Measurements from ENCODE around the gene RAB14.

Gene RAB14

DNA sequence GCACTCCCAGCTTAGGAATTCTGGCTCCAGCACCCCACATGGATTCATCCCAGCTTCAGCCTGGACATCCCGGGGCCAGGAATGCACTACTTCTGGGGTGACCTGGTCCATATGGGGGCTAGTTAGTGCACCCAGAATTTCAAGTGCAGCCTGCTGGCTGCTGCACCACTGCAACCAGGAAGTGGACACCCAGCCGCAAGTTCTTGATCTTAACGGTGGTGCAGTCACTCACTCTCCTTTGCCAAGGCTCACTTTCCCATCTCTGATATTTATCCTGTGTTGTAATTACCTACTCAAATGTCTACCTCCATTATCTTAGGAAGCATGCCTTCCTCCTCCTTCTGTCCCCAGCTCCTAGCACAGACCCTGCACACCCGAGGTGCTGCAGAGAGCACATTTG lies 26.2 kb upstream of the RAB14 start:
- ATAC-seq (no peak), DNase-seq (ENCODE audit: low spot score in 2 of 2) (no peak)
- Mint-ChIP-seq H3K9me3 (no peaks in the 10 kb centered on the region), H3K27ac (no peak overlapping the region), H3K4me3 (no peak overlapping the region), H3K4me1 (peaks cover 4% of the 10 kb centered on the region), H3K36me3 (peaks cover 11% of the 10 kb centered on the region)

DNA sequence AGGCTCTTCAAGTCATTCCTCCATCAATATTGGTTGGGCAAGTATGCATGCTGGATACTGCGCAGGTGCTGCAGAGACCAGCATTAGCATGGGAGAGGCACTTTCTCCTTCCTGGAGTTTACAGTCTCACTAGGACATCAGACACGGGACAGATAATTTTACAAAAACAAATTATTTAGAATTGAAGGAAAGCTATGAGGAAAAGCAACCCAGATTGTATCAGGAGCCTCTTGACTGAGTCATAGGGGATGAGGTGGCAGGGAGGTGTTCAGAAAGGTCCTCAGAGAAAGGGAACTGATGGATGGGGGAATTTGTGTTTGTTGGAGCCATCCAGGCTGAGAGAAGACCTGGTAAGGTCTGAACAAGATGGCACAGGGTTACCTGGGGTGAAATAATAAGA lies 24.5 kb upstream of the RAB14 start:
- no peaks in the 10 kb centered on the region for H3K9me3 Mint-ChIP-seq
- no peak for ATAC-seq
- DNase-seq (ENCODE audit: low spot score in 2 of 2), result no peak
- peaks cover 8% of the 10 kb centered on the region for H3K4me1 Mint-ChIP-seq
- no peak overlapping the region for H3K4me3 Mint-ChIP-seq
- H3K27ac Mint-ChIP-seq, result no peak overlapping the region
- H3K36me3 Mint-ChIP-seq, result peaks cover 3% of the 10 kb centered on the region

DNA sequence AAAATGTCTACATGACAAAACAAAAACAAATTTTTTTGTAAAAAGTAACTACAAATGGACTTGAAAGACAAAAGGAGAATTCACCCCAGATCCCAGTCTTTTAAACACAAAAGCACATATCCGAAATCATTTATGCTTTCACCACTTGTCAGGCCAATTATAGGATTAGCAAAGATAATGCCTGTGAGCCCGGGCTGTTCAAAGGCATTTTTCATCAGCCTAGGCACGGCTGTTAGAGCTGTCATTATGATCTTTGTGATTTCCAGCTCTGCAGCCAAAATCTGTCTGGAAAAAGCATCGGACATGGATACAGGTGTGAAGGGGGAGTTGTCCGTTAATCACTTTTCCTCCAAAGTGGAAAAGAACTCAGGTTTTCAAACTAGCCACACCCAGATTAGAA lies 23.6 kb upstream of the RAB14 start:
- no peaks in the 10 kb centered on the region for H3K9me3 Mint-ChIP-seq
- H3K4me1 Mint-ChIP-seq, result peaks cover 10% of the 10 kb centered on the region
- H3K27ac Mint-ChIP-seq, result no peak overlapping the region
- ATAC-seq (no peak), DNase-seq (ENCODE audit: low spot score in 2 of 2) (no peak)
- no peak overlapping the region for H3K4me3 Mint-ChIP-seq
- no peaks in the 10 kb centered on the region for H3K36me3 Mint-ChIP-seq

DNA sequence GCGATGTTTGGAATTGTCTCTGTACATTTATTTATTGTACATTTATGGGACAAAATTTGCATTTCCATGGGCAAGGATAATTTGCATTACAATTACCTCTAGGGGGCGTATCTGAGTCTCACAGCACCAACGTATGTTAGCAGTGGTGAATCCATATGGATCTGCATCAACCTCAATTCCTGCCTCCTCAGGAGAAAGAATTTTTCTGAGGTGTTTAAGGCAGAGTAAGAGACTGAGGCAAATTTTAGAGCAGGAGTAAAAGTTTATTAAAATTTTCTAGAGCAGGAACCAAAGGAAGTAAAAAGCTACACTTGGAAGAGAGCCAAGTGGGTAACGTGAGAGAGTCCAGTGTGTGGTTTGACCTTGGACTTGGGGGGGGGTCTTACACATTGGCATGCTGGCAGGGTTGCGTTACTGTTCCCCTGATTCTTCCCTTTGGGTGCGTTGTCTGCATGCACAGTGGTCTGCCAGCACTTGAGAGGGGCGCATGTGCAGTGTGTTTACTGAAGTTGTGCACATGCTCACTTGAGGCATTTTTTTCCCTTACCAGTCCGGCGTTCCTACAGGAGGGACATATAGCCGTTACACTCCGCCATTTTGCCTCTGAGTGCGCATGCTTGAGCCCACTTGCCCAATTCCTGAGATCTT lies 21.0 kb upstream of the RAB14 start:
- DNase-seq (ENCODE audit: low spot score in 2 of 2) (no peak), ATAC-seq (no peak)
- H3K36me3 Mint-ChIP-seq, result no peaks in the 10 kb centered on the region
- H3K4me1 Mint-ChIP-seq, result peaks cover 22% of the 10 kb centered on the region
- H3K4me3 Mint-ChIP-seq, result no peak overlapping the region
- H3K27ac Mint-ChIP-seq, result no peak overlapping the region
- H3K9me3 Mint-ChIP-seq, result no peaks in the 10 kb centered on the region

DNA sequence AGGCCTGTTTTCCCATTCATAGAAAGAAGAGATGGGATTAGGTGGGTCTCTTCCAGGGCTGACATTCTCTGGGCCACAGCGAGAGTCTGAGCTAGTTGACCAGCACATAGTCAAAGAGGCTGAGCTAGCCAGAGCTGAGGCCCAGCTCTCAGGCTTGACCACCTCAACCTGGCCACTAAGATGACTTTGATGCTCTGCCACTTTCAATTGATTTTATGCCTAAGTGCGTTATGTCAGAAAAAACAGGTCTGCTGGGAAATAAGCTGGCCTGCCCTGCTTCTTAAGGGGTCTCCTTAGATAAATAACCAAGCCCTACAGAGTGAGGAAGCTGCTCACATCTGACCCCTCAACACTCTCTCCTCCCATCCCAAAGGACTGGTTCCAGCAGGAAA lies 20.0 kb upstream of the RAB14 start:
- Mint-ChIP-seq H3K27ac (no peak overlapping the region), H3K36me3 (peaks cover under 1% of the 10 kb centered on the region), H3K9me3 (no peaks in the 10 kb centered on the region), H3K4me1 (peaks cover 24% of the 10 kb centered on the region), H3K4me3 (no peak overlapping the region)
- no peak for DNase-seq (ENCODE audit: low spot score in 2 of 2)
- no peak for ATAC-seq

DNA sequence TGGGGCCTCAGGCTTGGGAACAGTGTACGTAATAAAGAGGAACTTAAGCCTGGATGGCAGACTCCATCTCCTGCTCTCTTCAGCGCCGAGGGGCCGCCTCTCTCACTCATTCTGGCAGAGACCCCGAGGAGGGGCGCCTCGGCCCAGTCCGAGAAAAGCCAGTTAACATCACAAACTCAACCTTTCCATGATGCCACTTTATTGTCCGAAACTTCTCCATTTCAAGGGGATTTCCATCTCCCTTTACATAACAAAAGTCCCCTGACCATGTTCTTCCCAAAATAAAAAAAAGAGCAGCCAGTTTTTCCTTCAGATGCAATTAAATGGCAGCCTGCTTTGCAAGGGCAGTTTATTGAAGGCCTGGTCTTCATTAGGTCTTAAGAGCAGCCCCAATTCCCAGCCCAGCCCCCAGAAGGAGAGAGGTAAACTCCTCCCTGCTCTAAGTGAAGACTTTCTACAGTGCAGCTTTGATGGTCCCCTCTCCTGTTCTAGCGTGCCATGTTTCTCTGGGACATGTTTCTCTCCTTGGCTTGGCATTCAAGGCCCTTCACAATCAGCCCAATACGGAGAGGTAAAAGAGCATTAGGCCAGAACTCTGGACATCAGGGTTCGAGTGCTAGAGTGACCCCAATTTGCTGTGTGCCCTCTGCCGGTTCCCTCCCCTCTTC lies 19.5 kb upstream of the RAB14 start:
- DNase-seq (ENCODE audit: low spot score in 2 of 2), result no peak
- Mint-ChIP-seq H3K27ac (no peak overlapping the region), H3K9me3 (no peaks in the 10 kb centered on the region), H3K4me1 (peaks cover 24% of the 10 kb centered on the region), H3K4me3 (no peak overlapping the region), H3K36me3 (peaks cover 6% of the 10 kb centered on the region)
- no peak for ATAC-seq

DNA sequence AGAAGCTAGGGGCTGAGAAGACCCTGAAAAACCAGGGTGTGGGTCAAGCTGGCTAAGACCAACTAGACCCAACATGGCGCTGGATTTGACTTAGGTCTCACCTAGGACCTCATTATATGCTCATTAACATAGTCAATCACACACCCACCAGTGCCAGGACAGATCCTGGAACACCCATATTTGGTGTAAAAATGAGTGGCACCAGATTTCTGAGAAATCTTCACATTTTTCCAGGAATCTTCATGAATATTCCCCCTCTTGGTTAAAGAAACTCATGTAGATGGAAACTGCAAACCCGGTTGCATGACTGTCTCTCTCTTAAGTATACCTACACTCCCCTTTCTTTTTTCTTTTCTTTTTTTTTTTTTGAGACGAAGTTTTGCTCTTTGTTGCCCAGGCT lies 17.9 kb upstream of the RAB14 start:
- DNase-seq (ENCODE audit: low spot score in 2 of 2), result no peak
- Mint-ChIP-seq H3K9me3 (no peaks in the 10 kb centered on the region), H3K27ac (no peak overlapping the region), H3K4me3 (no peak overlapping the region), H3K4me1 (peaks cover 24% of the 10 kb centered on the region), H3K36me3 (peaks cover 6% of the 10 kb centered on the region)
- ATAC-seq, result no peak

DNA sequence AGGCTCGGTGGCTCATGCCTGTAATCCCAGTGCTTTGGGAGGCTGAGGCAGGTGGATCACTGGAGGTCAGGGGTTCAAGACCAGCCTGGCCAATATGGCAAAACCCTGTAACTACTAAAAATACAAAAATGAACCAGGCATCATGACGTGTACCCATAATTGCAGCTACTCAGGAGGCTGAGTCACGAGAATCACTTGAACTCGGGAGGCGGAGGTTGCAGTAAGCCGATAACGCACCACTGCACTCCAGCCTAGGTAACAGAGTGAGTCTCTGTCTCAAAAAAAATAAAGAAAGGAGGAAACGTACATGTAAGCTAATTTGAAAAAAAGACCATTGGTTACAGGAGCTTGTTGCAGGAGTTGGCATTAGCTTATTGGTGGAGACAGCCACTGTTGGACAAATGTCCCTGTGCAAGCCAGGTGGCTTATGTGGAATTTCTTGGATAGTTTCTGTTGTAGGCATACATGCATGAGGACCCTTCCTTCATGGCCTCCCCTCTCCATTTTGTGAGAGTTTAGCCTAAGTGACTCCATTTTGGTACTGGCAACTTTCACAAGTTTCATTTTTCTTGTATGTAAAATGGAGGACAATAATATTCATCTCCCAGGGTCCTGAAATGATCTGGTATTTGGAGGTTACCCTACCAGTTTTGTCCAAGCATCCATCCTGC lies 16.8 kb upstream of the RAB14 start:
- Mint-ChIP-seq H3K9me3 (no peaks in the 10 kb centered on the region), H3K4me1 (peaks cover 24% of the 10 kb centered on the region), H3K36me3 (peaks cover 6% of the 10 kb centered on the region), H3K27ac (no peak overlapping the region), H3K4me3 (no peak overlapping the region)
- no peak for ATAC-seq
- DNase-seq (ENCODE audit: low spot score in 2 of 2), result no peak

DNA sequence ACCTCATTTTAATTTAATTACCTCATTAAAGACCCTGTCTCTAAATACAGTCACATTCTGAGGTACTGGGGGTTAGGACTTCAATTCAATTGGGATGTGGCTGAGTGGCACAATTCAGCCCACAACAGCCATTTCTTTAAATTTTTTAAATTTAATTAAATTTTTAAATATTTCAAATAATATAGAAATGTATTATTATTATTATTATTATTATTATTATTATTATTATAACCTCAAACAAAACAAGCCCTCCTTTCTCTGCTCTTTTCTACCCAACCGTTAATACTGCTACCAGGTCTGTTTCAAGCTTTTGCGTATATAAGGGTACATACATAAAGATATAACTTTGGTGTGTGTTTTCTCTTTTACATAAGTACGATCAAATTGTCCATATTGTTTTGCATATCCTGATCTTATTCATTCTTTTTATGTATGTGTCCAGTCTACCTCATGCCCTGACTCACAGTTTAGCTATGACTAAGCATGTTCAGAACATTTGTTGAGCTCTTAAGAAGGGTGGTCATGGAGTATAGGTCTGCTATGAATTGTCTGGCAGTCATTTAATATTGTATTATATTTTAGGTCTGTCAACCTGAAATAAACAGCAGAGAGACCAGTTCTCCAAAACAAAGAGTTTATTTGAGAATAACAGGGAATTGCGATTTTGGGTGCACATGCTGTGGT lies 16.1 kb upstream of the RAB14 start:
- DNase-seq (ENCODE audit: low spot score in 2 of 2) (no peak), ATAC-seq (peak; percentile 97)
- Mint-ChIP-seq H3K4me3 (no peak overlapping the region), H3K9me3 (no peaks in the 10 kb centered on the region), H3K4me1 (peaks cover 20% of the 10 kb centered on the region), H3K27ac (no peak overlapping the region), H3K36me3 (peaks cover 6% of the 10 kb centered on the region)

DNA sequence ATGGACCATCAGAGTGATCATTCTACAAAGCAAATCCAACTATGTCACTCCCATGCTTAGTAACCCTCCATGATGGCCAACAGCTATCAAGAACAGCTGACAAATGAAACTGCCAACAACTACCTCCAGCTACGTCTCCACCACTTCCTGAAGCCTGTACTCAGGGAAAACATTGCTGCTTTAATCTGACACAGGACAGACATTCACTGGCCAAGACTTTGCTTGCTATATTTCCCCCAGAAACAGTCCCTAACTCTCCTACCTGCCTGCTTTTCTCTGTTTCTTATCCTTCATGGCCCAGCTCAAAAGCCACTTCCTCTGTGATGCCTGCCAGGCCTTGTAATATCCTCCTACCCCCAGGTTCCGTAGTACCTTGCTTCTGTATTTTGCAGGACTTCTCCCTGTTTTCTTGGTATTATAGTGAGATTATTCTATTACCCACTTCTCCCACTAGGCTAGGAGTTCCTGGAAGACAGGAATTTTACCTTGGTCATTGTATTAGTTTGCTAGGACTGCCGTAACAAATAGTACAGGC lies 14.7 kb upstream of the RAB14 start:
- Mint-ChIP-seq H3K36me3 (peaks cover 6% of the 10 kb centered on the region), H3K27ac (no peak overlapping the region), H3K4me3 (no peak overlapping the region), H3K9me3 (no peaks in the 10 kb centered on the region), H3K4me1 (peaks cover 17% of the 10 kb centered on the region)
- peak in 1 of 2 donors; percentile 40 for DNase-seq (ENCODE audit: low spot score in 2 of 2)
- ATAC-seq, result no peak

DNA sequence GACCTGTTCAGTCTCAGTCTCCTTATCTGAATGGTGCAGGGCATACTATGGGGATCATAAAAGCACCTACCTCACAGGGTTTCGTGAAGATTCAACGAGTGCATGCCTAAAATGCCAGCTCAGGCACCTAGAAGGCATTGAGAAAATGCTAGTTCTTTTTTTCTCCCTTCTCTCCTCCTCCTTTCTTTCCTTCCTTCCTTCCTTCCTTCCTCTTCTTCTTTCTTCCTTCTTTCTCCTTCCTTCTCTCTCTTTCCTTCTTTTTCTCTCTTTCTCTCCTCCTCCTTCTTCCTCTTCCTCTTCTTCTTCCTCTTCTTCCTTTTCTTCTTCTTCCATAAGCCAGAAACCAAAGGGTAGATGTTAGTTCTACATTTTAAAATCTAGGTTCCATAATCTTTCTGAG lies 12.3 kb upstream of the RAB14 start:
- Mint-ChIP-seq H3K4me3 (no peak overlapping the region), H3K4me1 (peaks cover 9% of the 10 kb centered on the region), H3K9me3 (no peaks in the 10 kb centered on the region), H3K27ac (peak overlapping the region; percentile 1), H3K36me3 (peaks cover 6% of the 10 kb centered on the region)
- ATAC-seq (no peak), DNase-seq (ENCODE audit: low spot score in 2 of 2) (no peak)

DNA sequence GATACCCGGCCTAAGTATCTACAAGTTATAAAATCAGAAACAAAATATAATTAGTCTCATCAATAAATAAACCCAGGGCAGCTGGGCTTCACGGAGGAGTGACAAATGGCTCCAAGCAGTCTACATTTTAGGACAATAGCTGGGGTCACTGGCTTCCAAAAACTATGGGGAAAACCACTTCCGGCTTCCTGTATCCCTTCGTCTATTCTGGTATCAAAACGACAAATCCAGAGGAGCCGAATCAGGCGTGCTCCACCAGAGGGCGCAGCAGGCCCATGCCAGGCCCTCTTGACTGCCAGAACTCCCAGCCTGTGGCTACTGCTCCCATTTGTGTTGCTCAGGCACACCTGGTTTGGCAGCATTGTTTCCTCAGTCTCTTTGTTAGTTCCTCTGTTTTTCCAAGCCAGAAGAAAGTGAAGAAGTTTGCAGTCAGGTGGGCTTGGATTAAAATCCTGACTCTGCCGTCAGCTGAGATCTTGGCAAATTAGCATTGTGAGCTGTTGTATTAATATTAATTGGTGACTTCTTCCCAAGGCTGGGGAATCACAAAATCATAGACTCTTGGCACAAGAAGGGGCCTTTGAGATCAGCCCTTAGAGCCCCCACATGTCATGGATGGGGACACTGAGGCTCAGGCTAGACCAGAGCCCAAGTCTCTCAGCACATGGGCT lies 11.6 kb upstream of the RAB14 start:
- peak; percentile 67 for ATAC-seq
- no peak overlapping the region for H3K27ac Mint-ChIP-seq

DNA sequence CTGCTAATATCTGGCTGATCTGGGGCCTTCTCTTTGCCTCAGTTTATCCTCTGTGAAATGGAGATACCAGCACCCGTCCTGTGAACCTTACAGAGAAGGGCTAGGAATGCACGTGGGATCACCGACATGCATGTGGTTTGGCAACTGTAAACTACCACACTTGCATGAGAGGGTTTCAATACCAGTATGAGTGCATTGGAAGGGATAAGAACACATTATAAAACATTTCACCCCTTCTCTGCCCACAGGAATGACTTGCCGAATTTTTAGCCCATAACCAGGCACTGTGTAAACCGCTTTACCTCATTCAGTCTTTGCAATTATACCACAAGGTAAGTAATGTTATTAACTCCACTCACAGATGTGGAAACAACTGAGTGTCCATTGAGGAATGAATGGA lies 8.9 kb upstream of the RAB14 start:
- ATAC-seq (peak; percentile 25), DNase-seq (ENCODE audit: low spot score in 2 of 2) (no peak)
- H3K4me1 Mint-ChIP-seq, result peaks cover 20% of the 10 kb centered on the region
- H3K9me3 Mint-ChIP-seq, result no peaks in the 10 kb centered on the region
- no peak overlapping the region for H3K27ac Mint-ChIP-seq
- no peak overlapping the region for H3K4me3 Mint-ChIP-seq
- H3K36me3 Mint-ChIP-seq, result no peaks in the 10 kb centered on the region

More for the DNA sequence above, 11.6 kb upstream of the RAB14 start:
- no peak overlapping the region for H3K4me3 Mint-ChIP-seq
- peak; percentile 54 to 76 for DNase-seq (ENCODE audit: low spot score in 2 of 2)
- peaks cover 6% of the 10 kb centered on the region for H3K36me3 Mint-ChIP-seq
- no peaks in the 10 kb centered on the region for H3K9me3 Mint-ChIP-seq
- H3K4me1 Mint-ChIP-seq, result peaks cover 9% of the 10 kb centered on the region

DNA sequence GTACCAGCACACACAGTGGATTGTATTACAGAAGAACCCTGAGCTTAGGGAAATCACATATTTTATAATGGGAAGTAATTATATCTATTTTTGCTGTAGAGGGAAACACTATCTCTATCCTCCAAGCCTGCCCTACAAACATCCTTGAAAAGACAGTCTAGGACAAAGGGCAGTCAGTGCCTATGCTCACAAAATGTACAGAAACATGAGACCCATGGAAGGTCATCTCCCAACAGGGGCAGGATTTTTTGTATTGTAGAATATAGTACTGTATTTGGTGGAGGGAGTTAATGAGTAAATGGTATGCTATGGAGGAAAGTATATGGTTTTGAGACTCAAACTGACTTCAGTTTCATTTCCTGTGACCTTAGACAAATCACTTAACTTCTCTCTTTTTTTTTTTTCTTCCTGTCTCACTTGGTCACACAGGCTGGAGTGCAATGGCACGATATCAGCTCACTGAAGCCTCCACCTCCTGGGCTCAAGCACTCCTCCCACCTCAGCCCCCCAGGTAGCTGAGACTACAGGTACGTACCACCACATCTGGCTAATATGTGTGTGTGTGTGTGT lies 5.8 kb upstream of the RAB14 start:
- Mint-ChIP-seq H3K9me3 (no peaks in the 10 kb centered on the region), H3K27ac (no peak overlapping the region), H3K4me1 (peaks cover 20% of the 10 kb centered on the region), H3K4me3 (peak overlapping the region; percentile 7), H3K36me3 (no peaks in the 10 kb centered on the region)
- DNase-seq (ENCODE audit: low spot score in 2 of 2), result no peak
- ATAC-seq, result peak; percentile 82
